GM21723 (cell line): ENCODE results near the gene RASGRP1.
A peak's percentile ranks its signal among the peaks of the same experiment; 100 is the strongest.

Experiments
- ATAC-seq: cut with Tn5 transposase; IDR thresholded peaks from one replicate; pipeline ENCODE4 v1.9.1; 2021; ENCODE audit warnings: mild to moderate bottlenecking, moderate library complexity; ENCODE audit not compliant: unreplicated experiment

The RASGRP1 gene

DNA sequence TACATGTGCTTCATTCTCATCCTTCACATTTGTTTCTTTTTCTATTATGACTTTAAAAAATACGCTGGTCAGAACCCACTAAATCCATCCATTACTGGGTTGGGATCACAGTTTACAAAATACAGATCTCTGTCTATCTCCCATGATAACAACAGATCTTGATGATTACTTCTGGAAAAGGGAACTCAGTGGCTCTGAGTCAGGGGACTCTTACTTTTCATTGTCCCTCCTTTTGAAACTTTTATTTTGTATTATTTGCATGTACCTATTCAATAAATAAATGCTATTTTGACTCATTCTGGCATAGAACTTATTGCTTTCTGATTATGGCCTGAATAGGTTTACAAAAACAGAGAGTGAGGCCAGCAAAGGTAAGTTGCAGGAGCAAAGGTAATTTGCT, 11.6 kb upstream of the RASGRP1 start:
- no peak for ATAC-seq

DNA sequence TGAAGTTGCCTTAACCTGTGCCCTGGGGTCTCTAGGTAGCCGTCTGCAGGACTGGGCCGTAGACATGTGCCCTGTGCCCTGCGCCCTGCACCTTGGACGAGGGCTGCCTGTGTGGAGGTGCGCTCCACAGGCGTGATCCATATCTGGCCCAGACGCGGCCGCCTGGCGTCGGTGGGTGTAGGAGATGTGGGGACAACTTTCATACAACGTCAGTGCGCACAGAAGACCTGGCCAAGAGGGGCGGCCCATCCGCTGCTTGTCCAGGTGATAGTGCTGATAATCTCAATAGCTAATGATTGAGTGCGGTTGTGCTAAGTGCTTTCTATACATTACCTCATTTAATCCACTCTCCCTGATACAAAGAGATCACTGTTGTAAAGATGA, 665 bp upstream of the RASGRP1 start:
- ATAC-seq = no peak

DNA sequence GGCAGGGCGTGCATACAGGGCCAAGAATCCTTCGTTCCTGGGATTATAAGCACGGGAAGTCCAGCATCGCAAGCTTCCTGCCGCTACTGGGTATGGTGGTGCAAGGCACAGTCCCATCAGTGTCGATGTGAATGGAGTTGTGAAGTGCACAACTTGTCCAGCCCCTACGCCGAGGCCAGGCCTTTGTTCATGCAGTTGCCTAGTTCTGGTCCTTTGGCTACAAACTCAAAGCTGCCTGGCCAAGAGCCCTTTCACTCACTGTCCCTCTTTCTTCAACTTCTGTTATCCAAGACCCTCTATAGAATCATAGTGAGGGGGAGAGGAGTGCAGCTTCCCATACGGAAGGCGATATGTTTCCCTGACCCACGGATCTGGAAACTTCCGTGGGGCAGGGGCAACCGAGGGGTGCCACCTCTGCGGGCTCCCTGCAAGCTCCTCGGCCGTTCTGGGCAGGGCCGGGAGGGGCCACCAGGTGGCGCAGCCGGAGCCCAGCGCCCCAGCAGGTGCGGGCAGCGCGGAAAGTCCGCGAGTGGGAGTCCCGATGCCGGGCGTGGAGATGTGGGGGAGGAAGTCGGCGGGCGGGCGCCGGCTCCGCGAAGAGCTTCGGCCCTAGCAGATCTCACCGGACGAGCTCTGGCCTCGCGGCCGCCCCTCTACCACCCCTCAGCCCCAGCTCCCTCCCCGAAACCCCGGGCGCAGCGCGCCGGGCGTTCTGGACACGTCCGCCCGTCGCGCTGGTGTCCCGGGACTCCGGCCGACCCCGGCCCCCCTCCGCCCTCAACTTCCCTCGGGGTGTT, 693 bp downstream of the RASGRP1 start:
- ATAC-seq = peak; percentile 74

DNA sequence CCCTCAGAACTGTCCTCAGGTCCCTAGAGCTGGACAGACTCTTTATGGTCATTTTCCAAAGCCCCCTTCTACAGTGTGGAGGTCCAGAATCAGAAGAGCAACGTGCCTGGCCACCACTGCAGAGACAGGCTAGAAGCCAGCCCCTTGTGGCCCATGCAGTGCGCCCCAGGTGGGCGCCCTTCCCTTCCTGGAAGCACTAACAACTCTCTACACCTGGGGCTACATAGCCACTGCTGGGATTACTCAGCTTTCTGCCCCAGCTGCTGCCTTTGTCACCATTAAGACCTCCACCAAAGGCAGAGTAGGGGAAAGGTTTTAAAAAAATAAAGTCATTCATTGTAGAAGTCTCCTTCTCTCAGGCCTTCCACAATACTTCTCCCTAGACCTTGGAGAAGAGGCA, 2.3 kb downstream of the RASGRP1 start:
- no peak for ATAC-seq

DNA sequence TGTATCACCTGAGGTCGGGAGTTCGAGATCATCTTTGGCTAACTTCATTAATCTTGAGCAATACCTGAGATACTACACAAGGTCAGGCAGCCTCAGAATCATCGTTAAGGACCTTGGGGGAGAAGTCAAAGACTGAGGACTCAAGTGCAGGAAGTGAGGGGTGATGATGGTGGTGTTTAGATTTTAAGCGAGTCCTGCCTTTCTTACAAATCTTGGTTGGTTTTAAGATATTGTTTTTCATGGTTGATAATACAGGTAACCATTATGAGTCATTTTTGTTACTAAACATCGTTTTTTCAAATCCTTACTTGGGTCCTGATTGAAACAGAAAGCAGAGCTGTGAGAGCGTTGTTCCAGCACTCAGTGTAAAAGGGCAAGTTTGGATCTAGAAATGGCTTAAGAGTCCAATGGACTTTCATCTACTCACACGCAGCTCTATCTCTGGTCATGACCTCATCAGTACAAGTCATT, 4.1 kb downstream of the RASGRP1 start:
- ATAC-seq = no peak

DNA sequence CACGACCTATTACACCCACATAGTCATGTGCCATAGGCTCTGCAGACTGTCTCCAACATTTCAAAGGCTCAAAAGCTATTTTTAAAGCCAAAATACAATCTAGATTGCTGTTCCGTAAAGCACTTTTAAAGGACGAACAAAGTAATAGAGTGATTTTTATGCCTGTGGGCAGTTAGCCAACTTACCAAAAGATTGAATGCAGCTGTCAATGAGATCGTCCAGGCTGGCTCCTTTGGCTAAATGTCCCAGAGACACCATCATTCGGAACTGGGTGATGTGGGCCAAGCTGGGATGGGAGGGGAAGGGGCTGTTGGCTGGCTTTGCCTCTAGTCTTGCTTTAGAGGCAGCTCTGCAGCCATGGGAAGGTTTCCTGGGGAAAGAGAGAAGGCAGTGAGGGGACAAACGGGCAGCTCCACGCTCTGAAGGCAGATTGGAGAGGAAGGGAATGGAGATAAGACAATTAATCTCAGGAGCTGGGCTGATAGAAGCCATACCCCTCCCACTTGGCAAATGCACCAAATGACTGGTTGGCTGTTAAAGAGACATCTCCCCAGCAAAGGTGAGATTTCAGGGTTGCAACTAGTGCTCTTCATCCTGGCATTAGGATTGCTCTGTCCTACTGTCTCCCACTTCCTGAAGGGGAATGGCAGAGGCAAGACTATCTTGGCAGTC, 4.8 kb downstream of the RASGRP1 start:
- no peak for ATAC-seq

DNA sequence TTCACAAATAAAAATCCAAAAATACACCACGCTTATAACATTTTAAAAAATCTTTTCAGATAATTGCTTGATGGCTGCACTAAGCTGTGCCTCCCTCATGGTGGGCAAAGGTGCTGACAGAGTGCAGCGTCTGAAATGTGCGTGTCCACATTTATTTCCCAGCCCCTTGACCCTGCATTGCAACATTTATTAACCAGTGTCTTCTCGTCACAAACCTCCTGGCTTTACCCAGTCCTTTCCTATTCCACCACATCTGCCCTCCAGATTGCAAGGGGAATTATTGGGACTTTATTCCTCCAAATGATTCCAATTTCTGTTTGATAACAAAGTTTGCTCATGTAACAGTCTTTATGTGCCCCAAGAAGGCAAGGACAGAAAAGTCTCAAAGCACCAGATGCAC, 5.5 kb downstream of the RASGRP1 start:
- ATAC-seq = no peak

DNA sequence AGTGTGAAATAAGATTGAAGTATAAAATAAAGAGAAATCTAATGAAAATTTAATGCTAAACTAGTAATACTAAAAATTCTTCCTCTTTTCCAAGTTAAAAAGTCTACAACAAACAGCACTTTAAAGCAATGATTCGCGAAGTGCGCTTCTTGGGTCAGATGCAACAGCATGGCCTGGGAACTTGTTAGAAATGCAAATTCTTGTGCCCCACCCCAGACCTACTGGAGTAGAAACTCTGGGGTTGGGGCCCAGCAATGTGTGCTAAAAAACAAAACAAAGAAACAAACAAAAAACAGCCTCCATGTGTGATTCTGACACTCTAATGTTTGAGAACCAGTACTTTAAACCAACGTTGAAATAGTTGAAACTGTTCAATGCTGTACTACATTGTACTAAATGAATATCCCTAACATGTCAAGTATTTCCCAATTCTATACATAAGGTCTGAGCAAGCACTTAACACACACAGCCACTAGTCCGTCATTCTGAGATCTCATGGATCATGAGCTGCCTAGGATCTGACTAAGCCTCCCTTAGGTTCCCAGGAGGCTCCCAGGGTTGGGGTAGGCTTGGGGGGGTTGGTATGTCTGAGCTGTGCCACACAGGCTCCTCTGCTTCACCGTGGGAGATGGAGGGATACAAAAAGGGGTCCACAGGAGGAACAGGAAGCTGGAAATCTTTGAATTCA, 6.1 kb downstream of the RASGRP1 start:
- no peak for ATAC-seq

DNA sequence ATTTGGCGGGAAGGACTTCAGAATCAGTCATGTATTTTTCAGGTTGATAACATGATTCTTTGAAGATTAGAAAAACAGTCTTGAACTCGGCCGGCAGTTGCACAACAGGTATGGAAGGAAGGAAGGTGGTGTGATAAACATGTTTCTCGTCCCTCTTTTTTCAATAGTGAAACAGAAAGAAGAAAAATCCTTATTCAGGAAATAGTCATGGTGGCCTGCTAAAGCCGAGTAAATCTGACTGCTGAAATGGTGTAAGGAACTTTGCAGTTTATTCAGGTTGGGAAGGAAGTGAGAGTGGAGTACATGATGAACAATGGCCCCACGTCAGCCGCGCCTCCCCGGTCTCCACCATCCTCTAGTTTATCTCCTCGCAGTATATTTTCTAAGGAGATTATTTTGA, 6.7 kb downstream of the RASGRP1 start:
- no peak for ATAC-seq

DNA sequence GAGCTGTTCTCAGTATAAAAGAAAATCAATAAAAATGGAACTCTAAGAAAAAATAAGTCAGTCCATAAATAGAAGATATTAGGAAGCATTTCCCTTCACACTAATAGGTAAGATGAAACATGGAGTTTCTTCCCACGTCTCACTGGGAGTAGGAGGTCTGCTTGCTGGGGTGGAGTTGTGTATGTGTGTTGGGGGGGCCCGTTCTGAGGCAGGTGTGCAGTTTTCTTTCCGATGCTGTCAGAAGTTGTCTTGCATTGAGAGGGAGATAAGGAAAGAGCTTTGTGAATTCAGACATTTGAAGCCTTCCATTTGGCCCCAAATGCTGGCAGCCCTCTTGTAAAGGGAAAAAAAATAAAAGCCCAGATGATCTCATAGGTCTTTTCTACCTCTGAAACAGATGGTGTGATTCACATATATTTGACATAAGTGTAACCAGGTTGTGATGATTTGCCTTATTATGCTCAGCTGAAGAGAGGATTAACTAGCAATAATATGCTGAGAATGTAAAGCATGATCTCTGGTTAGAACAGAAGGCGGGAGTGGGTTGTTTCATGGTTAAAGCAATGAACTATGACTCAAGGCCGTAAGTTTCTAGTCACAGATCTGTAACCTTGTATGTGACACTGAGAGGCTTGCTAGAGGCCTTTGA, 8.8 kb downstream of the RASGRP1 start:
- ATAC-seq = no peak

DNA sequence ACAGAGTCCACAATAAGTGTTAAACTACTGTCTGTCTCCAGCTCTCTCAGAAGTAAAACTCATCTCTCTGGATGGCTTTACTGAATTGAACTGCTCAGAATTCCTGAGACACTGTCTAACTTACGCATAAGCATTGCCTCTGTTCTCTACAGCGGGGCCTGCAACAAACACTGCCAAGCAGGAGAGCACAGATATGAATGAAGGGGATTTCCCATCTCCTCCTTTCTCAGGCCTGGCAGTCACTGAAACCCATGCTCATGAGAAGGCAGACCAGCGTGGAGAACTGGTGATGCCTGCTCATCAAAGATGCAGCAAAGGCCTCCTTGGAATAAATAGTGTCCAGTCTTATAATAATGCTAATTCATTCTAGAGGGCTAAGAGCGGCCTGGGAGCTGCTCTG, 10.3 kb downstream of the RASGRP1 start:
- ATAC-seq = peak; percentile 59

DNA sequence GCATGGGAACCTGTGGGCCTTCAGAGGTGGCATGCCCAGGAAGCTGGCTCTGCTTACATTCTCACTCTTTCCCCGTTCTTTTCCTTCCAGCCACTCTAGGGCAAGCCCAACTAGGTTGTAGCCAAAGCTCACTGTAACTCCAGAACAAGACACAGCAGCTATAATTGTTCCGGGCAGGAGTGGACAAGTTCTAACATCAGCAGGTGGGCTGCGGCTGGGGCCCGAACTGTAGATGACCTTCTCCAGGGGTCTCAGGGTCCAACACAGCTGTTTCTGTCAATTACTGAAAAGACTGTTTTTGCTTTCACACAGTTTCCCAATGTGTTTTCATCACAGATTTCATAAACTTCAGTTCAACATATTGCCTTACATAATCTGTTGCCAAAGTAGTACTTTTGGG, 11.5 kb downstream of the RASGRP1 start:
- no peak for ATAC-seq

DNA sequence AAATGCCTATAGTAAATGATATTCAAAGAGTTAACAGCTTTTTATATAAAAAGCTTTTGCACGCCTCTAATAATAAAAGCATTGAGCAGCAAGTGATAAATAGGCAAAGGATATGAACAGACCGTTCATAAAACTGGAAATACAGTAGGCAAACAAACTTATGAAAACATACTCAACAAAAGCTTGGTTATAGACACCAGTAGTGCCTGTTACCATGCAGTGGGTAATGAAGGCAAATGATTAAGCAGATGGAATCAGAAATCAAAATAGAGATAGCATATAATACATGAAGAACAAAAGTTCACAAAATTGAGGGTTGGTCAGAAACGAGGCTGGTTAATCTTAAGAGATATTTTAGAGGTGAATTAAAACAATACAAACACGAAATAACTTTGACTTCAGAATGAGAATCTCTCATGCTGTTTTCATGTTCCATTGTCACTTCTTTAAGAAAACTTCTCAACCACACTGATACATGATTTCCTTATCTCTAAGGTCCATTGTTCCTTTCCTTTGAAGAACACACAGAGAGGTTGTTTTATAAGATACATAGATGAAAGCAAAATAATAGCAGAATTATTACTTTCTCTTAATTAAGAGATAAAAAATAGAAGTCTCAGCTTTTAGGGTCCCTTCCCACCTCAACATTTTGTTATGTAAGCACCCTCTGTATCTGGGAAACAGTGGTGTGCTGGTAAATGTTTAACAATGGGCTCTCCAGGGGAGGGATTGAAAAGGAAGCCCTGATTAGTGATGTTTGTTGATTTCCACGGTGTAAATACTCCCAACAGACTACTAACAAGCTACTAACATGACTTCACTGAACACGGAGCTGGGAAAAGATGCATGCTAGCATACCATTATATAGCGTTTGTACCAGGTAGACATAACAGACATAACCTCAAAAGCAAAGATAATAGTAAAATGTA, 12.6 kb downstream of the RASGRP1 start:
- no peak for ATAC-seq

DNA sequence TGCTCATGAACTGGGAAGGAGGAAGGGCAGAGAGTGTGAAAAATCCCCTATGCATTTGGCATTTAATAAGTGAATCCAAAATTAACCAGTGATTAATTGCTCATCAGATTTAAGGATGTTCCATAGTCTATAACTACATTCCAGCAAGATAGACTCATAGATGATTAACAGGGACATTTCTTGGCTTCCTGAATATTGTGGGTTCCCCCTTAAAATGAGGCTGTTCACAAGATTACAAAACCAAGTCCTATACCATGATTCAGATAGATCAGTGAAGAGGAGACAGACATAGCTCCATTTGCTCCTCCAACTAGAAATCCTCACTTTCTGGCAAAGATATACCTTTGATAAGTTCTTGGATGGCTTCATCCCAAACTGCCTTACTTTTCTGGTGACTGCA, 15.4 kb downstream of the RASGRP1 start:
- ATAC-seq = no peak

DNA sequence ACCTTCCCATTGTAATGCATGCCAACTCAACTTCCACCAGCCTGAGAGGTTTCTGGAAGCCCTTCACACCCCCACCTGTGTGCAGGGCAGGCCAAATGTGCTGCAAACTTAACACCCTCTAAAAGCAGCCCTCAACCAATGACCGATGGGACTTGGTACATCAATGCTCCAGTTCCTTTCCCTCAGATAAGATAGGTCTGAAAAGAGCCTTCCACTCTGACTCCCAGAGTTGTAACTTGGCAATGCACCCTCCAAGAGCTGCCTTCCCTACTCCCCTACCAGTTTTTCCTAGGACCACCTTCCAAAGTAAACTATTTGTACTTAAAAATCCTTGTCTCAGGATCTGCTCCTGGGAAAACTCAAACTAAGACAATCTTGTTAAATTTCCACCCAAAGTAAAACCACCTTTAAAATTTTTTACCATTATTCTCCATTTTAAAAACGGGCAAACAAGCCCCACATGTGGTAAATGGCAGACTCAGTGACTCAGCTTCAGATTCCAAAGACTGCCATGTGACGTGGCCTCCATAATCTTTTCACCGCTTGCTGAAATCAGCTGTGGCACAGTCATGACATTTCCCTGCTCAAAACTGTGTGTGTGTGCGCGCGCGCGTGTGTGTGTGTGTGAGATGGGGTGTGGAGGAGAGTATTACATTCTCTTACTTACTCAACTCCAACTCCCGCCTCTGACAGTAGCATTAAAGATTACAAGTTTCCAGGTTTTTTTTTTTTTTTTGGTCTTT, 17.2 kb downstream of the RASGRP1 start:
- no peak for ATAC-seq

DNA sequence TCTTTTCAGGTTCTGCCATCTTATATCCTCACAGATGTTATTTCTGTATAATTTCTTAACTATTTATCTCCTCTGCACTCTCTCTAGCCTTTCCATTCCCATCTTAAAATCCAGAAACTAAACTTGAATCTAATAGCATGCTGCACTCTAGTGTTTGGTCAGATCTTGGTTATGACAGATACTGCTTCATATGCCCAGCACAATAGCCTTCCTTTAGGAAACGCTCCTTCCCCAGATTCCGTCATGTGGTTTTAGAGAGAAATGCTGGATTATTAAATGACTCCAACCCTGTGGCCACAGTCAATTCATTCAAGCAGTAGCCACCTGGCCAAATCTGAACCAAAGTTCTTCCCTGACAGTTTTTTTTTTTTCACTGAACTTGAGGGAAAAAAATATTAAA, 19.4 kb downstream of the RASGRP1 start:
- no peak for ATAC-seq

DNA sequence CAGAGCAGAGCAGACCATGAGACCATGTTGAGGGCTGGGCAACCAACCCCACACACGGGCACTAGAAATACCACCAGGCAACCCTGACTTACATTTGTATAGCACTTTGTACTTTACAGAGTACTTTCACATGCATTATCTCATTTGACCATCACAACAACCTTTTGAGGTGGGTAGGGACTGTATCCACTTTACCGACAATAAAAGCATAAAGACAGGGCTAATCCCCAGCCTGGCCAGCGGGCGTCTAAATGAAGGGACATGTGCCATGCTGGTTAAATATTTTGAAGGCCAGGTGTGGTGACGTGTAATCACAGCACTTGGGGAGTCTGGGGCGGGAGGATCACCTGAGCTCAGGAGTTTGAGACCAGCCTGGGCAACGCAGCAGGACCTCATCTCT, 23.6 kb downstream of the RASGRP1 start:
- no peak for ATAC-seq

DNA sequence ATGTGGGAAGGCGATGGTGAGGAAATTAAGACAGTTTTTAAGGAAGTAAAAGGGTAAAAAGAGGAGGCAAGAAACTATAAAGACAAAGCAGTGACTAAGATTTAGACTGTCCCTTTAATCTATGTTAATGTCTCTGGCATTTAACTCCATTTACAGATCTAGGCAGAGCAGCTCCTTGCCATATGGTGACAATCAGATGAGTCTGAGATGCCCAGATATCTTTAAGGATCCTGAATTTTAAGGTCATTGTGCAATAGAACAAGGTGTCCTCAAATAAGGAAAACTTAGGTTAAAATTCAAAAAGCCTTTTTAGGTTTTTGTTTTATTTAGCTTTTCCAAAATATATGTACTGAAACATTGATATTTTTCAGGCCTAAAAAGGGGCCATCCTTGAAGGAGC, 24.1 kb downstream of the RASGRP1 start:
- no peak for ATAC-seq

DNA sequence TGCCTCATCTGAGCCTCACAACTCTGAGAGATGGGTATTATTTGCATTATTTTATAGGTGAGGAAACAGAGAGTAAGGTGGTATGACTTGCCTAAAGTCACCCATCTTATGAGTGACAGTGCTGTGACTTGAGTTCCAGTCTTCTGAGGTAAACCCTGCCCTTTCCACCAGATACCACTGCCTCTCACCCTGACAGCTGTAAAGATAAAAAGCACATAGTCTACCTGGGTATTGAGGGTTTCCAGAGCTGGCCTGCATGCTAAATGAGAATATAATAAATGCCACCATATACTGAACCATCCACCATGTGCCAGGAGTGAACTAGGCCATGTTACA, 25.6 kb downstream of the RASGRP1 start:
- no peak for ATAC-seq
